AG09309 (cell line): ENCODE results near the gene AHRR.
A peak's percentile ranks its signal among the peaks of the same experiment; 100 is the strongest.

Experiments used
- DNase-seq: peaks from one replicate; pipeline ENCODE4 v3.0.0-alpha.2; 2010; ENCODE audit warnings: low read depth
- H3K4me3 ChIP-seq: 2 replicates; pipeline ENCODE4 v1.5.1; 2011; ENCODE audit warnings: mild to moderate bottlenecking, low read depth, low read length, moderate library complexity; ENCODE audit not compliant: control insufficient read depth
- CTCF ChIP-seq: IDR thresholded peaks from 2 replicates; pipeline ENCODE4 v1.5.1; 2011; ENCODE audit warnings: mild to moderate bottlenecking, low read depth, low read length, inconsistent platforms; ENCODE audit not compliant: insufficient read depth, control insufficient read depth; ENCODE audit errors: missing control alignments

The AHRR gene

GRCh38 chr5:425714-426113, 104.2 kb downstream of the AHRR start:
- TF ChIP-seq CTCF: no peak
- DNase-seq: no peak
- no peak overlapping the region for H3K4me3 ChIP-seq

DNA sequence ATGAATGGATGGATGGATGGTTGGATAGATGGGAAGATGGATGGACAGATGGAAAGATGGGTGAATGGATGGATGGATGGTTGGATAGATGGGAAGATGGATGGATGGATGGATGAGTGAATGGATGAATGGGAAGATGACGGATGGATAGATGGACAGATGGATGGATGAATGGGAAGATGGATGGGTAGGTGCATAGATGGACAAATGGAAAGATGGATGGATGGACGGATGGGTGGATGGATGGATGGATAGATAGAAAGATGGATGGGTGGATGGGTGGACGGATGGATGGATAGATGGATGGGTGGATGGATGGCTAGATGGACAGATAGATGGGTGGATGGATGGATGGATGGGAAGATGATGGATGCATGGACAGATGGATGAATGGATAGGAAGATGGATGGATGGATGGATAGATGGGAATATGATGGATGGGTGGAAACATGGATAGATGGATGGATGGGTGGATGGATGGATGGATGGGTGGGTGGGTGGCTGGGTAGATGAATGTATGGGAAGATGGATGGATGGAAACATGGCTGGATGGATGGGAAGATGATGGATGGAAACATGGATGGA, 105.0 kb downstream of the AHRR start:
- no peak for DNase-seq

DNA sequence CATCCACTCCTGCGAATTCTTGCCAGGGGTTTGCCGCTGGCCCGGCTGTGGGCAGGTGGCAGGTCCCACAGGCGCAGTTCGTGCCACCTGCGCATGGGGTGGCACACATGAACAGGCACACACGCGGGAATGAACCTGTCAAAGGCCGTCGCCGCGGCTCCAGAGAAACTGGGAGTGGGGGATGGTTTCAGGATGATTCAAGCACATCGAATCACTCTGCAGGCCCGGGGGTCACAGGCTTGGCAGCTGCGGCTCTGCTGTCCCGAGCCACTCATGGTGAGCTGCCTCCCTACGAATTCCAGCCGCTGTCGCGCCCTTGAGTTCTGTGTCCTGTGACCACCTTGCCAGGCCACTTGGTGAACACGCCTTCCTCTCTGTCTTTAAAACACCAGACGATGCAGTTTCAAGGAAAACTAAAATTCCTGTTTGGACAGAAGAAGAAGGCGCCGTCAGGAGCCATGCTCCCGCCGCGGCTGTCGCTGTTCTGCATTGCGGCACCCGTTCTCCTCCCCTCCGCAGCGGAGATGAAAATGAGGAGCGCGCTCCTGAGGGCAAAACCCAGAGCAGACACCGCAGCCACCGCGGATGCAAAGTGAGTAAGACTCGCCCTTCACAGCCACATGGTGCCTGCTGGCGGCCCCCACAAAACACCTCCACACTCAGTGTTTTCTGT, 106.0 kb downstream of the AHRR start:
- DNase-seq: no peak
- no peak overlapping the region for H3K4me3 ChIP-seq
- TF ChIP-seq CTCF: no peak

More for the DNA sequence above, 105.0 kb downstream of the AHRR start:
- no peak overlapping the region for H3K4me3 ChIP-seq
- no peak for TF ChIP-seq CTCF

DNA sequence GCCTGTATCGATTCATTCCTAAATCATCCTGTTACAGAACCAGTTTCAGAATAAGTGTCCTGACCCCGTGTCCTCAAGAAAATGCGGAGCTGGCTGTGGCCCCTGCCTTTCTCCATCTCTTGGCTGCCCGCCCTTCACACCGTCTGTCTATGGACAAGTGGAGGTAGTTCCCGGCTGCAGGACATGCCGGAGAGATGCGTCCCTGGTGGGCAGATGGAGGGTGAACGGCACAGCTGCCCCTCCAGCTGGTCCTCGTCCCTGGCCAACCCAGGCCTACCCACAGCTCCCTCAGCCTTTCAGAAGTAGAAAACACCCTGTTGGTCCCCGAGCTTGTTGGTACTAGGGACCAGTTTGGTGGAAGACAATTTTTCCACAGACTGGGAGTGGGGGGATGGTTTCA, 106.7 kb downstream of the AHRR start:
- TF ChIP-seq CTCF: no peak
- DNase-seq: no peak
- no peak overlapping the region for H3K4me3 ChIP-seq

DNA sequence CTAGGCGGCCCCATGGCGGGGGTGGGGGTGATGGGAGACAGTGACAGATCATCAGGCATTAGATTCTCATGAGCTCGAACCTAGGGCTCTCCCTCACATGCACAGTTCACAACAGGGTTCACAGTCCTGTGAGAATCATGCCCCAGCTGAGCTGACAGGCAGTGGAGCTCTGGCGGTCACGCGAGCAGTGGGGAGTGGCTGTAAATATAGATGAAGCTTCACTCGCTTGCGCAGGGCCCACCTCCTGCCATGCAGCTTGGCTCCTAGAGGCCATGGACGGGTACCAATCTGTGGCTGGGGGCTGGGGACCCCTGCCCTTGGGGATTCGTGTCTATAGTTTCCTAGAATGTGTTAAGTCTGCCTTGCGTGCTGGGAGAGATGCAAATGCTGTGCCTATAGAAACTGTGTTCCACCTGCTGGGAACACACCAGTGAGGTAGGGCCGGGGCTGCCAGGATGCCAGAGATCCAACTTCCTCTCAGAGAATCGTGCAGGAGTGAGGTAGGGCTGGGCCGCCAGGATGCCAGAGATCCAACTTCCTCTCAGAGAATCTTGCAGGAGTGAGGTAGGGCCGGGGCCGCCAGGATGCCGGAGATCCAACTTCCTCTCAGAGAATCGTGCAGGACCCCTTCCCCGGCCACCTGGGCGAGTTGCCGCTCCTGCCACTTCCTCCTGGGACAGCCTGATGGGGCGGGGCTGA, 107.4 kb downstream of the AHRR start:
- DNase-seq: no peak
- TF ChIP-seq CTCF: no peak
- H3K4me3 ChIP-seq: no peak overlapping the region

- H3K4me3 ChIP-seq: no peak overlapping the region
- peak; percentile 63 for DNase-seq
- no peak for TF ChIP-seq CTCF
Measured at GRCh38 chr5:429453-430188, 108.1 kb downstream of the AHRR start.
